MM.1S (cell line): ENCODE data around the gene GSG1L.

Experiments used
- DNase-seq: peaks from one replicate; pipeline ENCODE4 v3.0.0-alpha.2; 2015
- H2AFZ ChIP-seq: fragments of 300-600 bp; sonication (generic); 2 replicates; pipeline ENCODE4 v1.6.0; 2016; ENCODE audit warnings: antibody characterized with exemption, low read length
- H3F3A ChIP-seq: fragments of 300-600 bp; sonication (generic); 2 replicates; pipeline ENCODE4 v1.6.1; 2016; ENCODE audit warnings: mild to moderate bottlenecking, antibody characterized with exemption, low read length, moderate library complexity, mixed read lengths; ENCODE audit not compliant: insufficient read depth
- H3K27ac ChIP-seq: fragments of 300-600 bp; sonication (generic); 2 replicates; pipeline ENCODE4 v1.5.1; 2016; ENCODE audit warnings: mild to moderate bottlenecking, low read length
- H3K27me3 ChIP-seq: fragments of 300-600 bp; sonication (generic); replicated peaks from 2 replicates; pipeline ENCODE4 v1.6.0; 2016; ENCODE audit warnings: low read length; ENCODE audit not compliant: insufficient read depth
- H3K36me3 ChIP-seq: fragments of 300-600 bp; sonication (generic); replicated peaks from 2 replicates; pipeline ENCODE4 v1.6.1; 2016; ENCODE audit warnings: mild to moderate bottlenecking, low read length, mixed read lengths; ENCODE audit not compliant: insufficient read depth
- H3K4me1 ChIP-seq: fragments of 300-600 bp; sonication (generic); 2 replicates; pipeline ENCODE4 v1.6.1; 2016; ENCODE audit warnings: low read length, mixed read lengths
- H3K4me2 ChIP-seq: fragments of 300-600 bp; sonication (generic); 2 replicates; pipeline ENCODE4 v1.6.0; 2016; ENCODE audit warnings: low read depth, low read length
- H3K4me3 ChIP-seq: fragments of 300-600 bp; sonication (generic); 2 replicates; pipeline ENCODE4 v1.5.1; 2016; ENCODE audit warnings: low read length, mixed read lengths
- H3K79me2 ChIP-seq: fragments of 300-600 bp; sonication (generic); 2 replicates; pipeline ENCODE4 v1.6.1; 2016; ENCODE audit warnings: mixed run types, low read length, mixed read lengths
- H3K9ac ChIP-seq: fragments of 300-600 bp; sonication (generic); 2 replicates; pipeline ENCODE4 v1.6.1; 2016; ENCODE audit warnings: low read length, mixed read lengths
- H3K9me2 ChIP-seq: fragments of 300-600 bp; sonication (generic); replicated peaks from 2 replicates; pipeline ENCODE4 v1.6.1; 2016; ENCODE audit warnings: mild to moderate bottlenecking, low read length, mixed read lengths; ENCODE audit not compliant: insufficient read depth
- H3K9me3 ChIP-seq: fragments of 300-600 bp; sonication (generic); replicated peaks from 2 replicates; pipeline ENCODE4 v1.6.1; 2016; ENCODE audit warnings: mild to moderate bottlenecking, low read length, mixed read lengths; ENCODE audit not compliant: insufficient read depth
- H4K20me1 ChIP-seq: fragments of 300-600 bp; sonication (generic); 2 replicates; pipeline ENCODE4 v1.6.1; 2016; ENCODE audit warnings: mild to moderate bottlenecking, low read length, moderate library complexity, mixed read lengths; ENCODE audit not compliant: insufficient read depth
- CTCF ChIP-seq: fragments of 300-600 bp; sonication (generic); IDR thresholded peaks from 2 replicates; pipeline ENCODE4 v1.5.1; 2016; ENCODE audit warnings: antibody characterized with exemption, low read length, mixed read lengths
- EZH2 ChIP-seq: fragments of 300-600 bp; sonication (generic); optimal IDR thresholded peaks from 2 replicates; pipeline ENCODE3; 2017; ENCODE audit warnings: low read depth, mild to moderate bottlenecking, antibody characterized with exemption, low read length, mixed read lengths
- EZH2phosphoT487 ChIP-seq: fragments of 300-600 bp; sonication (generic); IDR thresholded peaks from 2 replicates; pipeline ENCODE4 v1.6.1; 2018; ENCODE audit warnings: antibody characterized with exemption, low read length

GSG1L gene

GRCh38 chr16:27899736-27900135 is 163.8 kb downstream of the GSG1L start:
- no peak for TF ChIP-seq EZH2
- no peak for TF ChIP-seq CTCF
- no peak for TF ChIP-seq EZH2phosphoT487
- Histone ChIP-seq H3K27me3 (peaks cover 69% of the 10 kb centered on the region), H3K9me2 (no peaks in the 10 kb centered on the region), H3F3A (no peaks in the 10 kb centered on the region), H3K9ac (no peak overlapping the region), H3K36me3 (no peaks in the 10 kb centered on the region), H2AFZ (no peak overlapping the region), H3K4me1 (no peaks in the 10 kb centered on the region), H3K27ac (no peak overlapping the region), H3K4me2 (no peak overlapping the region), H4K20me1 (no peaks in the 10 kb centered on the region), H3K79me2 (no peaks in the 10 kb centered on the region), H3K4me3 (no peak overlapping the region), H3K9me3 (no peaks in the 10 kb centered on the region)
- DNase-seq = no peak

GRCh38 chr16:27894386-27894785 is 169.1 kb downstream of the GSG1L start:
- Histone ChIP-seq H3K27me3 (peaks cover 74% of the 10 kb centered on the region), H2AFZ (no peak overlapping the region), H3K9me2 (no peaks in the 10 kb centered on the region), H4K20me1 (no peaks in the 10 kb centered on the region), H3K79me2 (no peaks in the 10 kb centered on the region), H3F3A (no peaks in the 10 kb centered on the region), H3K36me3 (no peaks in the 10 kb centered on the region), H3K4me1 (no peaks in the 10 kb centered on the region), H3K4me2 (no peak overlapping the region), H3K27ac (no peak overlapping the region), H3K9ac (no peak overlapping the region), H3K9me3 (no peaks in the 10 kb centered on the region), H3K4me3 (no peak overlapping the region)
- DNase-seq = no peak
- TF ChIP-seq EZH2 = no peak
- TF ChIP-seq EZH2phosphoT487 = no peak
- no peak for TF ChIP-seq CTCF

- Histone ChIP-seq H3K27ac (no peak overlapping the region), H4K20me1 (no peaks in the 10 kb centered on the region), H3K27me3 (peaks cover 78% of the 10 kb centered on the region), H3F3A (no peaks in the 10 kb centered on the region), H3K9ac (no peak overlapping the region), H2AFZ (no peak overlapping the region), H3K4me2 (no peak overlapping the region), H3K4me1 (no peaks in the 10 kb centered on the region), H3K36me3 (no peaks in the 10 kb centered on the region), H3K79me2 (no peaks in the 10 kb centered on the region), H3K9me2 (no peaks in the 10 kb centered on the region), H3K4me3 (no peak overlapping the region), H3K9me3 (no peaks in the 10 kb centered on the region)
- DNase-seq = no peak
- TF ChIP-seq EZH2 (no peak), EZH2phosphoT487 (no peak), CTCF (no peak)
Measured at GRCh38 chr16:27892879-27893278, 170.6 kb downstream of the GSG1L start.
